ENCODE results near the gene ITGB1BP1. TPM values are rescaled to one million over a fixed set of nuclear protein-coding genes. Genes with fewer than 3 reads are reported as not detected.

Gene ITGB1BP1
- total and polyA plus RNA-seq, 7 donors = 24.3 to 99.7 (median 56.8) TPM

- no peak overlapping the region for H3K27ac ChIP-seq
- peaks cover 0 to 12% (median 5%) of the 10 kb centered on the region in 4 donors for H3K4me1 ChIP-seq
- H3K36me3 ChIP-seq = peaks cover 0 to 64% (median 3%) of the 10 kb centered on the region in 4 donors
- H3K27me3 ChIP-seq = no peaks in the 10 kb centered on the region
- DNase-seq = peak; percentile 57
- WGBS, 2 donors = 94 to 96% methylated on average over 15 of the region's 15 CpGs
- no peaks in the 10 kb centered on the region for H3K9me3 ChIP-seq
- TF ChIP-seq EP300 (IDR thresholded peaks at IDR 0.05) (no peak), POLR2AphosphoS5 (IDR thresholded peaks at IDR 0.05) (no peak), POLR2A (IDR thresholded peaks at IDR 0.05) (no peak)
- TF ChIP-seq, protein P1, sequence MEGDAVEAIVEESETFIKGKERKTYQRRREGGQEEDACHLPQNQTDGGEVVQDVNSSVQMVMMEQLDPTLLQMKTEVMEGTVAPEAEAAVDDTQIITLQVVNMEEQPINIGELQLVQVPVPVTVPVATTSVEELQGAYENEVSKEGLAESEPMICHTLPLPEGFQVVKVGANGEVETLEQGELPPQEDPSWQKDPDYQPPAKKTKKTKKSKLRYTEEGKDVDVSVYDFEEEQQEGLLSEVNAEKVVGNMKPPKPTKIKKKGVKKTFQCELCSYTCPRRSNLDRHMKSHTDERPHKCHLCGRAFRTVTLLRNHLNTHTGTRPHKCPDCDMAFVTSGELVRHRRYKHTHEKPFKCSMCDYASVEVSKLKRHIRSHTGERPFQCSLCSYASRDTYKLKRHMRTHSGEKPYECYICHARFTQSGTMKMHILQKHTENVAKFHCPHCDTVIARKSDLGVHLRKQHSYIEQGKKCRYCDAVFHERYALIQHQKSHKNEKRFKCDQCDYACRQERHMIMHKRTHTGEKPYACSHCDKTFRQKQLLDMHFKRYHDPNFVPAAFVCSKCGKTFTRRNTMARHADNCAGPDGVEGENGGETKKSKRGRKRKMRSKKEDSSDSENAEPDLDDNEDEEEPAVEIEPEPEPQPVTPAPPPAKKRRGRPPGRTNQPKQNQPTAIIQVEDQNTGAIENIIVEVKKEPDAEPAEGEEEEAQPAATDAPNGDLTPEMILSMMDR (IDR thresholded peaks at IDR 0.05) = no peak
- H3K4me3 ChIP-seq = no peak overlapping the region
- intact Hi-C loops (cut with DNase I) = no loop called here
These were observed 28.5 kb downstream of the ITGB1BP1 start for GRCh38 chr2:9394816-9395215.

DNA sequence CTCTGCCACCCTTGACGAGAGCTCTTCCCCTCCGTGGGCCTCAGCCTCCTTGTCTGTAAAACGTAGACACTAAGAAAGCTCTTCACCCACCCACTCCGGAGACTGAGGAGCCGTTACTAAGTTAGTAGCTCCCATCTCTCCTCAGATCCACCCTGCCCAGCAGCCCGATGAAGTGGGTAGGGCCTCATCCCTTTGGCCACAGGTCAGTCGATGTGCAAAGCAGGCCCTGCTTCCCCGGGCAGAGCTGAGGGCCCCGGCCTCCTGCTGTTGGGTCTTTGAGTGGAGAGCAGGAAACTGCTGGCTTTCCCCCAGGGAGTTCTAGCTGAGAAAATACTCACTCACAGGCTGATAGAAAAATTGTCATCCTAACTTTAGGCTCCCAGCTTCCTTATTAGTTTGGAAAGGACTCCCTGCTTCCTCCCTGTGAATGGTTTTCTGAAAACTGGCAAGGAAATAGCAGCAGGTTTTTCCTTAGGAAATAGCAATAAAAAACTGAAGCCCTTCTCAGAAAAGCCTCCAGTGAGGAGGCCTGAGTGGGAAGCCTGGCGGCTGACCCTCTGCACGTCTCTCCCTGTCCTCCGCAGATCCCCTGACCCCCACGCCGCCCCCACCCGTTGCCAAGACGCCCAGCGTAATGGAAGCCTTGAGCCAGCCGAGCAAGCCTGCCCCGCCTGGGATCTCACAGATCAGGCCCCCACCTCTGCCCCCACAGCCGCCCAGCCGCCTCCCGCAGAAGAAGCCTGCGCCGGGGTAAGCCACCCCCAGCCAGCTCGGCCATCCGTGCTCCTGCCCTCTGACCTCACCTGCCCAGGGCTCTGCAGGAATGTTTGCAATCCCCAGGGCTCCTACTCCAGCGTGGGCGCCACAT is 30.2 kb downstream of the ITGB1BP1 start:
- WGBS, 2 donors = 77 to 90% methylated on average over 28 of the region's 28 CpGs
- peak; percentile 38 for DNase-seq
- intact Hi-C loops (cut with DNase I) = no loop called here
- Histone ChIP-seq H3K36me3 (peaks cover 0 to 81% (median 3%) of the 10 kb centered on the region in 4 donors), H3K27ac (peak overlapping the region; percentile 42 to 69 (median 55)), H3K4me3 (no peak overlapping the region), H3K4me1 (peaks cover 0 to 1% (median 0%) of the 10 kb centered on the region in 4 donors), H3K27me3 (no peaks in the 10 kb centered on the region), H3K9me3 (no peaks in the 10 kb centered on the region)
- TF ChIP-seq, protein P1 (IDR thresholded peaks at IDR 0.05) = no peak
- TF ChIP-seq POLR2AphosphoS5 (IDR thresholded peaks at IDR 0.05) (peak in 1 of 4 donors; percentile 8), POLR2A (IDR thresholded peaks at IDR 0.05) (no peak), EP300 (IDR thresholded peaks at IDR 0.05) (no peak)

DNA sequence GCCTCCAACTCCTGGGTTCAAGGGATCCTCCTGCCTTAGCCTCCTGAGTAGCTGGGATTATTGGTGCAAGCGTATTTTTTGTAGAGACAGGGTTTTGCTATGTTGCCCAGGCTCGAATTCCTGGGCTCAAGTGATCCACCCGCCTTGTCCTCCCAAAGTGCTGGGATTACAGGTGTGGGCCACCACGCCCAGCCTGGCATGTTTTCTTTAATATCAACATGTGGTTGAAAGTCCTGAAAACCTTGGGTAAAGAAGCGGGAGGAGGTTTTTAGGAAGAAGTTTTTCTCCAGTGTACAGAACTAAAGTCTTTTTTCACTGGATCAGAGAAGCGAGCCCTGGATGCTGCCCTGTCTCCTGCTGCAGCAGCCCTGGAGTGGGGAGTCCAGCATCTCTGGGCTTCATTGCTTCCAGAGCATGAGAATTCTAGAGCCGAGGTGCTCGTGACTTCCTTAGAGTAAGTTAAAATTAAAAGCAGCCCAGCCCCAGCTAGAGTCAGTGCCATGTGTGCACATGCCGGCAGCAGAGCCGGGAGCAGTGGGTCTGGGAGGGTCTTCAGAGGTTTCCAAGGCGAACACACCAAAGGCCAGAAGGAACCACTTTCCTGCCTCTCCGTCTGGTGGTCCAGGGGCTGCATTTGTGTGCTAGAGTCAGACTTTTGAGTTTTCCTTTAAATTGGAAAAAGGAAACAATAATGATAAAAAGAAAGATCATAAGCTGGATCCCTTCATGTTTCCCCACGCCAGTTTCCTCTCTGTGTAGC is 31.2 kb downstream of the ITGB1BP1 start:
- Histone ChIP-seq H3K27me3 (no peaks in the 10 kb centered on the region), H3K36me3 (peaks cover 0 to 82% (median 3%) of the 10 kb centered on the region in 4 donors), H3K4me3 (no peak overlapping the region), H3K27ac (peak overlapping the region; percentile 42 to 69 (median 55)), H3K9me3 (no peaks in the 10 kb centered on the region), H3K4me1 (peaks cover 0 to 7% (median 2%) of the 10 kb centered on the region in 4 donors)
- no peak for DNase-seq
- TF ChIP-seq POLR2A (IDR thresholded peaks at IDR 0.05) = no peak
- 90 to 92% methylated on average over 13 of the region's 13 CpGs for WGBS, 2 donors
- intact Hi-C loops (cut with DNase I) = no loop called here

- TF ChIP-seq POLR2A (IDR thresholded peaks at IDR 0.05) = no peak
- TF ChIP-seq, protein P1 (IDR thresholded peaks at IDR 0.05) = no peak
- TF ChIP-seq POLR2AphosphoS5 (IDR thresholded peaks at IDR 0.05) = no peak
- TF ChIP-seq EP300 (IDR thresholded peaks at IDR 0.05) = no peak
- H3K36me3 ChIP-seq = peaks cover 0 to 70% (median 3%) of the 10 kb centered on the region in 4 donors
These were observed 32.3 kb downstream of the ITGB1BP1 start for GRCh38 chr2:9390991-9391390.

More at GRCh38 chr2:9390991-9391390, 32.3 kb downstream of the ITGB1BP1 start:
- WGBS, 2 donors = 94 to 95% methylated on average over 19 of the region's 19 CpGs
- H3K27me3 ChIP-seq = no peaks in the 10 kb centered on the region
- intact Hi-C loops (cut with DNase I) = no loop called here
- no peak overlapping the region for H3K4me3 ChIP-seq
- no peaks in the 10 kb centered on the region for H3K9me3 ChIP-seq
- peaks cover 0 to 18% (median 7%) of the 10 kb centered on the region in 4 donors for H3K4me1 ChIP-seq
- no peak overlapping the region for H3K27ac ChIP-seq
- DNase-seq = no peak

All from sigmoid colon (tissue), 7 donors.